HEK293 (cell line): Measurements from ENCODE around the gene CCDC51.

Experiments used
- GFI1B ChIP-seq: fragments of 450-650 bp; formaldehyde crosslinking; IDR thresholded peaks from 2 replicates; pipeline ENCODE4 v1.5.1; 2016; ENCODE audit warnings: missing biosample characterization, missing genetic modification characterization
- GLIS1 ChIP-seq: fragments of 450-650 bp; formaldehyde crosslinking; IDR thresholded peaks from 2 replicates; pipeline ENCODE4 v1.5.1; 2016; ENCODE audit warnings: missing biosample characterization, missing genetic modification characterization
- HOXC10 ChIP-seq: sonication (generic); formaldehyde crosslinking; IDR thresholded peaks from 2 replicates; pipeline ENCODE4 v1.8.1; 2023; ENCODE audit warnings: mild to moderate bottlenecking, missing genetic modification reagents
- KLF9 ChIP-seq: fragments of 450-650 bp; formaldehyde crosslinking; IDR thresholded peaks from 2 replicates; pipeline ENCODE4 v1.5.1; 2016; ENCODE audit warnings: missing biosample characterization, missing genetic modification characterization, low read depth
- OSR2 ChIP-seq: fragments of 450-650 bp; formaldehyde crosslinking; IDR thresholded peaks from 2 replicates; pipeline ENCODE4 v1.5.1; 2016; ENCODE audit warnings: missing biosample characterization, missing genetic modification characterization
- SCRT1 ChIP-seq: fragments of 450-650 bp; formaldehyde crosslinking; IDR thresholded peaks from 2 replicates; pipeline ENCODE4 v1.5.1; 2016; ENCODE audit warnings: missing biosample characterization, missing genetic modification characterization, borderline replicate concordance
- SCRT2 ChIP-seq: fragments of 450-650 bp; formaldehyde crosslinking; IDR thresholded peaks from 2 replicates; pipeline ENCODE4 v1.5.1; 2016; ENCODE audit warnings: missing biosample characterization, missing genetic modification characterization
- SETDB1 ChIP-seq: IDR thresholded peaks from one replicate; pipeline ENCODE4 v1.6.1; 2017; ENCODE audit warnings: mild to moderate bottlenecking, low read length, moderate library complexity, mixed read lengths; ENCODE audit not compliant: insufficient read length
- ZEB2 ChIP-seq: fragments of 450-650 bp; formaldehyde crosslinking; IDR thresholded peaks from 2 replicates; pipeline ENCODE4 v1.5.1; 2016; ENCODE audit warnings: missing biosample characterization, missing genetic modification characterization
- ZNF114 ChIP-seq: fragments of 450-650 bp; formaldehyde crosslinking; IDR thresholded peaks from 2 replicates; pipeline ENCODE4 v1.5.0; 2017; ENCODE audit warnings: missing biosample characterization, missing genetic modification characterization
- ZNF121 ChIP-seq: fragments of 450-650 bp; formaldehyde crosslinking; IDR thresholded peaks from 2 replicates; pipeline ENCODE4 v1.5.1; 2016; ENCODE audit warnings: missing biosample characterization, missing genetic modification characterization
- ZNF157 ChIP-seq: fragments of 450-650 bp; formaldehyde crosslinking; IDR thresholded peaks from 2 replicates; pipeline ENCODE4 v1.5.1; 2016; ENCODE audit warnings: missing biosample characterization, missing genetic modification characterization
- ZNF292 ChIP-seq: fragments of 450-650 bp; formaldehyde crosslinking; IDR thresholded peaks from 2 replicates; pipeline ENCODE4 v1.5.1; 2016; ENCODE audit warnings: low read depth, missing biosample characterization, missing genetic modification characterization, borderline replicate concordance
- ZNF341 ChIP-seq: fragments of 450-650 bp; formaldehyde crosslinking; IDR thresholded peaks from 2 replicates; pipeline ENCODE4; 2016; ENCODE audit warnings: low read depth, missing biosample characterization, missing genetic modification characterization
- ZNF354C ChIP-seq: fragments of 450-650 bp; formaldehyde crosslinking; IDR thresholded peaks from 2 replicates; pipeline ENCODE4 v1.5.1; 2016; ENCODE audit warnings: missing biosample characterization, missing genetic modification characterization, low read depth, borderline replicate concordance
- ZNF394 ChIP-seq: fragments of 450-650 bp; formaldehyde crosslinking; IDR thresholded peaks from 2 replicates; pipeline ENCODE4 v1.5.1; 2016; ENCODE audit warnings: missing biosample characterization, missing genetic modification characterization, mild to moderate bottlenecking, moderate library complexity, borderline replicate concordance
- ZNF48 ChIP-seq: fragments of 450-650 bp; formaldehyde crosslinking; IDR thresholded peaks from 2 replicates; pipeline ENCODE4 v1.5.1; 2016; ENCODE audit warnings: missing biosample characterization, missing genetic modification characterization
- ZNF544 ChIP-seq: fragments of 450-650 bp; formaldehyde crosslinking; IDR thresholded peaks from 2 replicates; pipeline ENCODE4 v1.5.0; 2017; ENCODE audit warnings: missing biosample characterization, missing genetic modification characterization
- ZNF596 ChIP-seq: fragments of 450-650 bp; IDR thresholded peaks from 2 replicates; pipeline ENCODE4 v1.5.0; 2018; ENCODE audit warnings: missing biosample characterization, mild to moderate bottlenecking, missing genetic modification characterization, moderate library complexity
- ZNF610 ChIP-seq: fragments of 450-650 bp; formaldehyde crosslinking; IDR thresholded peaks from 2 replicates; pipeline ENCODE4 v1.5.1; 2016; ENCODE audit warnings: missing biosample characterization, missing genetic modification characterization, borderline replicate concordance
- ZNF654 ChIP-seq: fragments of 450-650 bp; formaldehyde crosslinking; IDR thresholded peaks from 2 replicates; pipeline ENCODE4 v1.5.1; 2016; ENCODE audit warnings: low read depth, missing biosample characterization, missing genetic modification characterization
- ZNF677 ChIP-seq: fragments of 450-650 bp; IDR thresholded peaks from 2 replicates; pipeline ENCODE4 v1.5.0; 2018; ENCODE audit warnings: missing biosample characterization, mild to moderate bottlenecking, missing genetic modification characterization, moderate library complexity
- ZNF830 ChIP-seq: fragments of 450-650 bp; IDR thresholded peaks from 2 replicates; pipeline ENCODE4 v1.5.0; 2018; ENCODE audit warnings: missing biosample characterization, missing genetic modification characterization, low read depth, mild to moderate bottlenecking, moderate library complexity
- ZSCAN5A ChIP-seq: fragments of 450-650 bp; formaldehyde crosslinking; IDR thresholded peaks from 2 replicates; pipeline ENCODE4 v1.5.1; 2016; ENCODE audit warnings: missing biosample characterization, missing genetic modification characterization
- TF ChIP-seq, protein P1 (sequence below): fragments of 450-650 bp; formaldehyde crosslinking; IDR thresholded peaks from 2 replicates; pipeline ENCODE4 v1.5.1; 2016; ENCODE audit warnings: missing biosample characterization, missing genetic modification characterization
- TF ChIP-seq, protein P2 (sequence below): fragments of 450-650 bp; formaldehyde crosslinking; IDR thresholded peaks from 2 replicates; pipeline ENCODE4 v1.5.1; 2016; ENCODE audit warnings: missing biosample characterization, missing genetic modification characterization

The CCDC51 gene

GRCh38 chr3:48400824-48401433, 39.0 kb downstream of the CCDC51 start (continued):
- TF ChIP-seq, protein P1, sequence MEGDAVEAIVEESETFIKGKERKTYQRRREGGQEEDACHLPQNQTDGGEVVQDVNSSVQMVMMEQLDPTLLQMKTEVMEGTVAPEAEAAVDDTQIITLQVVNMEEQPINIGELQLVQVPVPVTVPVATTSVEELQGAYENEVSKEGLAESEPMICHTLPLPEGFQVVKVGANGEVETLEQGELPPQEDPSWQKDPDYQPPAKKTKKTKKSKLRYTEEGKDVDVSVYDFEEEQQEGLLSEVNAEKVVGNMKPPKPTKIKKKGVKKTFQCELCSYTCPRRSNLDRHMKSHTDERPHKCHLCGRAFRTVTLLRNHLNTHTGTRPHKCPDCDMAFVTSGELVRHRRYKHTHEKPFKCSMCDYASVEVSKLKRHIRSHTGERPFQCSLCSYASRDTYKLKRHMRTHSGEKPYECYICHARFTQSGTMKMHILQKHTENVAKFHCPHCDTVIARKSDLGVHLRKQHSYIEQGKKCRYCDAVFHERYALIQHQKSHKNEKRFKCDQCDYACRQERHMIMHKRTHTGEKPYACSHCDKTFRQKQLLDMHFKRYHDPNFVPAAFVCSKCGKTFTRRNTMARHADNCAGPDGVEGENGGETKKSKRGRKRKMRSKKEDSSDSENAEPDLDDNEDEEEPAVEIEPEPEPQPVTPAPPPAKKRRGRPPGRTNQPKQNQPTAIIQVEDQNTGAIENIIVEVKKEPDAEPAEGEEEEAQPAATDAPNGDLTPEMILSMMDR (tag by site-specific recombination), result no peak
- TF ChIP-seq, protein P2, sequence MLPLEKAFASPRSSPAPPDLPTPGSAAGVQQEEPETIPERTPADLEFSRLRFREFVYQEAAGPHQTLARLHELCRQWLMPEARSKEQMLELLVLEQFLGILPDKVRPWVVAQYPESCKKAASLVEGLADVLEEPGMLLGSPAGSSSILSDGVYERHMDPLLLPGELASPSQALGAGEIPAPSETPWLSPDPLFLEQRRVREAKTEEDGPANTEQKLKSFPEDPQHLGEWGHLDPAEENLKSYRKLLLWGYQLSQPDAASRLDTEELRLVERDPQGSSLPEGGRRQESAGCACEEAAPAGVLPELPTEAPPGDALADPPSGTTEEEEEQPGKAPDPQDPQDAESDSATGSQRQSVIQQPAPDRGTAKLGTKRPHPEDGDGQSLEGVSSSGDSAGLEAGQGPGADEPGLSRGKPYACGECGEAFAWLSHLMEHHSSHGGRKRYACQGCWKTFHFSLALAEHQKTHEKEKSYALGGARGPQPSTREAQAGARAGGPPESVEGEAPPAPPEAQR (tag by site-specific recombination), result no peak
- TF ChIP-seq ZEB2 (tag by site-specific recombination) (0 out of 2 replicates have a peak, but pooled peaks have one; percentile 46), ZNF654 (peak; percentile 89), ZNF354C (tag by site-specific recombination) (no peak), ZNF394 (tag by site-specific recombination) (no peak), SETDB1 (no peak), ZNF114 (tag by site-specific recombination) (no peak), HOXC10 (CRISPR knock-in tag) (no peak), SCRT1 (peak; percentile 82), OSR2 (no peak), KLF9 (tag by site-specific recombination) (no peak), ZNF677 (no peak), ZNF830 (tag by site-specific recombination) (no peak), GFI1B (tag by site-specific recombination) (no peak), ZNF292 (tag by site-specific recombination) (no peak), ZNF121 (tag by site-specific recombination) (peak; percentile 100), ZNF610 (tag by site-specific recombination) (no peak), ZNF157 (tag by site-specific recombination) (no peak), ZNF48 (no peak), ZNF341 (tag by site-specific recombination) (no peak), ZNF596 (tag by site-specific recombination) (no peak), GLIS1 (tag by site-specific recombination) (no peak), ZNF544 (tag by site-specific recombination) (no peak), SCRT2 (peak; percentile 70), ZSCAN5A (tag by site-specific recombination) (no peak)
